GM19397 (cell line): ENCODE measurements around the gene GLDC.
"Not testable (repeated sequence)": the region's sequence is repeated elsewhere in the genome, so short reads cannot be mapped to it uniquely, and the experiment has no call there.

ENCODE experiments used
- ATAC-seq: cut with Tn5 transposase; IDR thresholded peaks from one replicate; pipeline ENCODE4 v1.9.1; 2021; ENCODE audit warnings: mild to moderate bottlenecking, moderate library complexity; ENCODE audit not compliant: unreplicated experiment

GLDC gene

DNA sequence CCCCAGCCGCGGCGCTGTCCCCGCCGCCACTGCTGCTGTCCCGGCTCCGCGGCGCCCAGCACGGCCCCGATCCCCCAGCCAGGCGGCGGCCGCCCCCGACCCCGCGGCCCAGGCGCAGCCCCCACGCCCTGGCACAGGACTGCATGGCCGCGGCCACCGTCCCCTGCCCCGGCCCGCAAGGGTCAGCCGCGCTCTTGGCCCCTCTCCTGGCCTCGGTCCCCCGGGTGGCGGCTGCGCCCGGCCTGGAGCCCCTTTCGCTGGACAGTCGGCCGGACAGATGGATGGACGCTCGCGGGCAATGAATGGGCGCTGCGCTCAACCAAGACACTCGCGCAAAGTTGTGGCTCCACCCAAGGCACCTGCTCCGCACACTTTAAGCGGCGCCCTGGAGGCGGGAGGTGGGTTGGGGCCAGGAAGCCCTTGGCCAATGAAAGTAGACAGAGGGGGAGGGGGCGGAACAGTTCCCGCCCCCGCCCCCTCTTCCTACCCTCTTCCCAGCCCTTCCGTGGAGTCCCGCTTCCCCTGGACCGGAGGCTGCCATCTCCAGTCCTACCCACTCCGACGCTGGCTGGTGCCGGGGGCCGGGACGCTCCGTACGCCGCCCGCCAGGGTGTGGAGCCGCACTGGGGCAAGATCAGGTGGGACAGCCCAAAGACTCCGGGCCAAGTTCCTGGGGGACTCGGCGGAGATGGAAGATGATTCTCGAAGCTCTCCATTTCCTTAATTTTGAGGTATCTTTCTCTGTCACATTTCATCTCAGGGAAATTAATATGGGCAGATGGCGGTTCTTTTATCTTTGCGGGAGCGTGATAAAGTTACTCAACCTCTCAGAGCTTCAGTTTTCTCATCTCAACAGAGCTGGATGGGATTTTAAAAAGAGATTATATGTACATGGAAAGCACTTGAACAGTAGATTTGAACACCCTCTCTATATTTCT lies at the start of gene GLDC:
Gene GLDC (minus strand): TSS at position 375 of the 938 bp plus-strand sequence. CDS start 230 bp downstream, at position 145.
- peak; percentile 94 for ATAC-seq

GRCh38 chr9:6692881-6693361 lies 47.4 kb upstream of the GLDC start:
- ATAC-seq: no peak

DNA sequence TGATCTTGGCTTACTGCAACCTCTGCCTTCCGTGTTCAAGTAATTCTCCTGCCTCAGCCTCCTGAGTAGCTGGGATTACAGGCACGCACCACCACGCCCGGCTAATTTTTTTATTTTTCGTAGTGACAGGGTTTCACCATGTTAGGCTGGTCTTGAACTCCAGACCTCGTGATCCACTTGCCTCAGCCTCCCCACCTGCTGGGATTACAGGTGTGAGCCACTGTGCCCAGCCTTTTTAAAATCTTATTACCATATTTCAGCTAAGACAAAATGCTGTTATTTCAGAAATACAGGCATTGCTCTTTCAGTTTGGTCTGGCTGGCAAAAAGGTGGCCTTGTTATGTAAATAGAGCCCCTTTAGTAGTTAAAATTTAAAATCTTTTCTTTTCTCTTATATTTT lies 46.9 kb upstream of the GLDC start:
- no peak for ATAC-seq

DNA sequence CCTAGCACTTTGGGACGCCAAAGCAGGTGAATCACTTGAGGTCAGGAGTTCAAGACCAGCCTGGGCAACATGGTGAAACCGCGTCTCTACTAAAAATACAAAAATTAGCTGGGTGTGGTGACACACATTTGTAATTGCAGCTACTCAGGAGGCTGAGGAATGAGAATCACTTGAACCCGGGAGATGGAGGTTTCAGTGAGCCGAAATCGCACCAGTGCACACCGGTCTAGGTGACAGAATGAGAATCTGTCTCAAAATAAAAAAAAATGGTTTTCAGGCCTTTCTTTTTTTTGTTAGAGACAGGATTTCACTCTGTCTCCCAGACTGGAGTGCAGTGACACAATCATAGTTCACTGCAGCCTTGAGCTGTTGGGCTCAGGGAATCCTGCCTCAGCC lies 45.1 kb upstream of the GLDC start:
- ATAC-seq: not testable (repeated sequence)

DNA sequence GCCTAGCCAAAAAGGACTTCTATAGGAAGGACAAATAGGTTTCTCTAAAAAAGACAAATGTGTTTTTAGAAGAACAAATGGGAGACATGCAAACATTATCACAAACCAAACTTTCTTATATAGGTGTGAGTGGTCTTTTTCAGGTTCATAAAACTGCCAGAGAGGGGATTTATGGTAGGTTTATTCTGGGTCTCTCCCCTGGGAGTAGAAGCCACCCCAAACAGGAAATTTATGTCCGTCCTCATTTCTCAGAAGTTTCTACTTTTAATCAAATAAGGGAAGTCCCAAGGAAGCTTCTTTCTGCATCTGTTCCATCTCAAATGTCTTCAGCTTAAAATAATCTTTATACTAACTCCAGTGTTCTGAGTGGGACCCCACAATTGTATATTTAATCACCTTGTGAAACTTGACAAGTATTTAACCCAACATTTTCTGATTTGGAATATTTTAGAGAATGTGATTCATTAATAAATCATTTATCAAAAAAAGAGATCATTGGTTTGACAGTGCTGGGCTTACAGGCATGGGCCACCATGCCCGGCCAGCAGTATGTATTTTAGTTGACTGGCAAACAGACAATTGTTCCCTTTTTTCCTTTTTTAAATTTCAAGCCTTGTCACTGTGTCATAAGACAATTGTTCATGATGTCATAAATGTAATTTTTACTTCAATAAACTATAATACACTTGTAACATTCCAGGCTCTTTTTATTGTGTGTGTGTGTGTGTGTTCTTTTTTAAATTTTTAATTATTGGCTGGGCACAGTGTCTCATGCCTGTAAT lies 44.6 kb upstream of the GLDC start:
- ATAC-seq: no peak

GRCh38 chr9:6687180-6687579 lies 41.7 kb upstream of the GLDC start:
- ATAC-seq: no peak

DNA sequence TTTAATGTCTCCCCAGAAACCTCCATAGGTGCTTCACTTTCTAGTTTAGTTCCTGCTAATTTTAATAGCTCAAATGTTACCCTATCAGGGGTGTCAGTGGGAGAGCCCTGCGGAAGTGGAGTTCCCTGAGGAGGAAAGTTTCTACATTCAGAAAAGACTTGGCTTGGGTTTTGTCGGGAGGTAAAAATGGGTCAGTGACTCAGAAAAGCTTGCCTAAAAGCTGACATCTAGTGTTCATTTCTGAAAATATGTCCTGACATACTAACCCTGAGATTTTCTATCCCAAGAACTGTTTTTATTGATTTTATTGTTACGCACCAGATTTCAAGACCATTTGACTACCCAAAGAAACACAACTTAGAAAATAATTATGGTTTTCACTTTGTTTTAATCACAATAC lies 40.9 kb upstream of the GLDC start:
- ATAC-seq: no peak

- no peak for ATAC-seq
Measured at GRCh38 chr9:6681957-6682501, 36.5 kb upstream of the GLDC start.

- ATAC-seq: peak; percentile 75
Measured at GRCh38 chr9:6681147-6681956, 35.8 kb upstream of the GLDC start.

- ATAC-seq: peak; percentile 24
Measured at GRCh38 chr9:6680797-6681146, 35.2 kb upstream of the GLDC start.

DNA sequence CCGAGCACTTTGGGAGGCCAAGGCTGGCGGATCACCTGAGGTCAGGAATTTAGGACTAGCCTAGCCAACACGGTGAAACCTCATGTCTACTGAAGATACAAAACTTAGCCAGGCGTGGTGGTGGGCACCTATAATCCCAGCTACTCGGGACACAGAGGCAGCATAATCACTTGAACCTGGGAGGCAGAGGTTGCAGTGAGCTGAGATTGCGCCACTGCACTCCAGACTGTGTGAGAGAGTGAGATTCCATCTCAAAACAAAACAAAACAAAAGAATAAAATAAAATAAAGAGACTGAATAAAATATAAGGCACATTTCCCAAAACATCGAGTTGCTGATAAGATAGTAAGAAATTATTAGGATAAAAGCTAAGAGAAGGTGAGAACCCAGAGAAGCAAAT lies 32.3 kb upstream of the GLDC start:
- no peak for ATAC-seq

DNA sequence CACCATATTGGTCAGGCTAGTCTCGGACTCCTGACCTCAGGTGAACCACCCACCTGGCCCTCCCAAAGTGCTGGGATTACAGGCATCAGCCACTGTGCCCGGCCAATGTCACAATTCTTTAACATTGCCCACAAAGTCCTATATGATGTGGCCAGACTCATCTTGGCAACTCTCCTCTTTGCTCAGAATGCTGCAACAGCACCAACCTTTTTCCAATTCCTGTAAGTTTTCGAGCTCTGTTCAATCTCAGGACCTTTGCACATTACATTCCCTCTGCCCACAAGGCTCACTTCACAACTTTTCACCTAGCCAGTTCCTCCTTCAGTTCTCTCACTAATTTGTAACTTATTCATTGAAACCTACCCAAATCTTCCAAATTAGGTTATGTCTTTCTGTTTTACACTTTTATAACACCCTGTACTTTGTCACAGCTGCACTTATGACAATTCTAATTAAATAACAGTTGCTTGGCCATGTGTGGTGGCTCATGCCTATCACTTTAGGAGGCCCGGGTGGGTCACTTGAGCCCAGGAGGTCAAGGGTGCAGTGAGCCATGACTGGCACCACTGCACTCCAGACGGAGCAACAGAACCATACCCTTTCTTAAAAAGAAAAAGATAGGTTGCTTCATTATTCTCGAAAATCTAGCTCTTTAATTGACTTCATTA lies 30.9 kb upstream of the GLDC start:
- no peak for ATAC-seq

GRCh38 chr9:6675268-6675667 lies 29.7 kb upstream of the GLDC start:
- no peak for ATAC-seq

GRCh38 chr9:6673326-6674025 lies 27.9 kb upstream of the GLDC start:
- ATAC-seq: no peak

GRCh38 chr9:6672118-6672517 lies 26.6 kb upstream of the GLDC start:
- no peak for ATAC-seq

DNA sequence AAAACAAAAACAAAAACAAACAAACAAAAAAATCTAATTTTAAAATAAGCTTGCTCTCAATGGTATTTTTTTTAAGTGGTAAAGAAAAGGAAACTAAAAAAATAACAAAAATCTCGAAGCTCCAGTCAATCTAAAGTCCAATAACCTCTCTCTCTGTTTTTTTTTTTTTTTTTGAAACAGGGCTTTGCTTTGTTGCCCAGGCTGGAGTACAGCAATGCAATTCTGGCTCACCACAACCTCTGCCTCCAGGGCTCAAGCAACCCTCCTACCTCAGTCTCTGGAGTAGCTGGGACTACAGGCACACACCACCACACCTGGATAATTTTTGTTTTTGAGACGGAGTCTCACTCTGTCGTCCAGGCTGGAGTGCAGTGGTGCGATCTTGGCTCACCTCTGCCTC lies 25.9 kb upstream of the GLDC start:
- ATAC-seq: no peak

GRCh38 chr9:6669881-6670280 lies 24.4 kb upstream of the GLDC start:
- ATAC-seq: no peak

DNA sequence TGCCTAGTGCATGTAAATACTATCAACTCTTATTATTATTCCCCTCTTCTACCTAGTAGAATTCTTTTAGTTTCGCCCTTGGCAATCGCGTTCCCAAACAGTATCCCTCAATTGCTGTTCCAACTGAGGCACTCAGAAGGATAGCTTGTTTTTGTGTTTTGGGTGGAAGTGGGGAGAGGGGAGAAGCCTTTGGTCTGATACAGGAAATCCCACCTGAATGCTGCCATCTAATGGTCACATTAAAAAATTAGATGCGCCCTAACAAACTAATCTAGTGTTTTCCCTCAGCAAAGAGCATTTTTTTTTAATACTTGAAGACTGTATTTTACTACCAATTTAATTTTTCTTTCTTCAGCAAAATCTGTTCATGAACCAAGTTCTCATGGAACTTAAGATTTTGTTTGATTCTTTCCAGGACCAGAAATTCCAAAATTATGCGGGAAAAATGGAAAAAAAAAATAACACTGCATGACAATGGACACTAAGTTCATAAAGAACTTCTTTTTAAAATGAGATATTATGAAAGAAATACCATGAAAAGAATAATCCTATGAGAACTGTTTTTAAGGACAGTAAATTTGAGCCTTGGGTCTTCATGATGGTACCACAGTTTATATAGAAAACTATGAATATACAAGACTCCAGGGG lies 22.2 kb upstream of the GLDC start:
- ATAC-seq: no peak

DNA sequence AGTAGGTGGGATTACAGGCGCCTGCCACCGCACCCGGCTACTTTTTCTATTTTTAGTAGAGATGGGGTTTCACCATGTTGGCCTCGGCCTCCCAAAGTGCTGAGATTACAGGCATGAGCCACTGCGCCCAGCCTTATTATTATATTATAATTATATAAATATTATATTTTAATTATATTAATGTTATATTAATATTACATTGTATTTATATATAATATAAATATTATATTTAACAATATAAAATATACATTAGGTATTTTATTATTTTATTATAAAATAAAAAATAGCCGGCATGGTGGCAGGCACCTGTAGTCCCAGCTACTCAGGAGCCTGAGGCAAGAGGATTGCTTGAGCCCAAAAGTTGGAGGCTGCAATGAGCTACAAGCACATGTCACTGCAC lies 21.6 kb upstream of the GLDC start:
- ATAC-seq: no peak
